ENCODE measurements around the gene MOB2.

MOB2 gene

GRCh38 chr11:1486054-1486825 is at the start of gene MOB2:
TSS of gene MOB2 (minus strand) at chr11:1486779. CDS start at chr11:1486556, 223 bp downstream.
- DNase-seq (ENCODE audit: low read depth, low spot score) = peak; percentile 28

- no peak for DNase-seq (ENCODE audit: low read depth, low spot score)
Observed at GRCh38 chr11:1534682-1535081, 48.1 kb upstream of the MOB2 start.

- DNase-seq (ENCODE audit: low read depth, low spot score) = no peak
Observed at GRCh38 chr11:1534171-1534570, 47.6 kb upstream of the MOB2 start.

GRCh38 chr11:1533342-1533725 is 46.8 kb upstream of the MOB2 start:
- DNase-seq (ENCODE audit: low read depth, low spot score) = no peak

- no peak for DNase-seq (ENCODE audit: low read depth, low spot score)
Observed at GRCh38 chr11:1532606-1533341, 46.2 kb upstream of the MOB2 start.

GRCh38 chr11:1532014-1532586 is 45.5 kb upstream of the MOB2 start:
- DNase-seq (ENCODE audit: low read depth, low spot score) = no peak

- DNase-seq (ENCODE audit: low read depth, low spot score) = no peak
Observed at GRCh38 chr11:1531449-1532013, 45.0 kb upstream of the MOB2 start.

GRCh38 chr11:1530686-1531448 is 44.3 kb upstream of the MOB2 start:
- DNase-seq (ENCODE audit: low read depth, low spot score) = no peak

- no peak for DNase-seq (ENCODE audit: low read depth, low spot score)
Observed at GRCh38 chr11:1529774-1530173, 43.2 kb upstream of the MOB2 start.

- no peak for DNase-seq (ENCODE audit: low read depth, low spot score)
Observed at GRCh38 chr11:1529286-1529685, 42.7 kb upstream of the MOB2 start.

- no peak for DNase-seq (ENCODE audit: low read depth, low spot score)
Observed at GRCh38 chr11:1528710-1529109, 42.1 kb upstream of the MOB2 start.

- no peak for DNase-seq (ENCODE audit: low read depth, low spot score)
Observed at GRCh38 chr11:1526785-1527184, 40.2 kb upstream of the MOB2 start.

GRCh38 chr11:1523779-1524178 is 37.2 kb upstream of the MOB2 start:
- no peak for DNase-seq (ENCODE audit: low read depth, low spot score)

GRCh38 chr11:1523077-1523476 is 36.5 kb upstream of the MOB2 start:
- no peak for DNase-seq (ENCODE audit: low read depth, low spot score)

- DNase-seq (ENCODE audit: low read depth, low spot score) = no peak
Observed at GRCh38 chr11:1522081-1522424, 35.5 kb upstream of the MOB2 start.

GRCh38 chr11:1521382-1522080 is 35.0 kb upstream of the MOB2 start:
- no peak for DNase-seq (ENCODE audit: low read depth, low spot score)

GRCh38 chr11:1520663-1521267 is 34.2 kb upstream of the MOB2 start:
- DNase-seq (ENCODE audit: low read depth, low spot score) = no peak

- DNase-seq (ENCODE audit: low read depth, low spot score) = no peak
Observed at GRCh38 chr11:1520209-1520662, 33.7 kb upstream of the MOB2 start.

- DNase-seq (ENCODE audit: low read depth, low spot score) = no peak
Observed at GRCh38 chr11:1519028-1520010, 32.7 kb upstream of the MOB2 start.
